HG03571 (cell line): ENCODE data around the gene MYRIP.

ENCODE experiments used
- ATAC-seq: cut with Tn5 transposase; IDR thresholded peaks from one replicate; pipeline ENCODE4 v1.9.1; 2021; ENCODE audit not compliant: unreplicated experiment

MYRIP gene

GRCh38 chr3:40309418-40309924 lies 500.1 kb downstream of the MYRIP start, which contains the start of gene EIF1B:
TSS of gene EIF1B (plus strand) at chr3:40309707. CDS start at chr3:40309942, 235 bp downstream.
- peak; percentile 91 for ATAC-seq
